OCI-LY7 (cell line): Measurements from ENCODE around the gene VSX2.

Experiments
- EZH2phosphoT487 ChIP-seq: fragments of 200-600 bp; sonication (generic); IDR thresholded peaks from 2 replicates; pipeline ENCODE4 v1.6.1; 2018; ENCODE audit warnings: low read depth, borderline replicate concordance, mild to moderate bottlenecking, mixed run types, antibody characterized with exemption, low read length, moderate library complexity, mixed read lengths
- TF ChIP-seq, protein P1 (sequence below): fragments of 200-600 bp; sonication (generic); conservative IDR thresholded peaks from 2 replicates; pipeline ENCODE4 v1.5.1; 2014; ENCODE audit warnings: mild to moderate bottlenecking, antibody characterized with exemption, low read length, moderate library complexity, mixed read lengths

DNA sequence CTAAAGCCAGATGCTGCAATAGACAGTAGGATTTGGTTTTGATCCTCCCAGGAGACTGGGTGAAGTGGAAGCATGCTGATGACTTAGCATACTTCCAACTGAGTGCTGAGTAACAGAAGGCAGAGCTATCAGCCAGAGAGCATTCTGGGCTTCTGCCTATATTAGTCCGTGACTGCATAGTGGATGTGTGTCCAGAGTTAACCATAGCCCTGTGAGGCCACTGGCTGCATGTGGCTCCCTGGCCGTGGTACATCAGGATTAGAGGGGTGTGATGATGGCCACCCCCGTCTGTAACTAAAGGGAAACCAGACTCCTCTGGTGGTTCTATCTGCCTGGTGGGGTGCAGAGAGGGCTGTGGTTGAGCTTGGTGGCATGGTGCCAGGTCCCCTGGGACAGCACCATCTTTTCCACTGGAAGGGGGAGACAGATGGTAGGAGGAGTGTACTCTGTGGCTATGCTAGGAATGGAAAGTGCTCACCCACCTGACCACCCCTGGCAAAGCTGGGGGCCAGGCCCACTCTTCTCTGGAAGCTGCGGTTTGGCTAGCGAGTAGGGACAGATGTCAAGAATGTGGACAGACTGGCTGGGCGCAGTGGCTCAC, 36.1 kb downstream of the VSX2 start:
- TF ChIP-seq, protein P1, sequence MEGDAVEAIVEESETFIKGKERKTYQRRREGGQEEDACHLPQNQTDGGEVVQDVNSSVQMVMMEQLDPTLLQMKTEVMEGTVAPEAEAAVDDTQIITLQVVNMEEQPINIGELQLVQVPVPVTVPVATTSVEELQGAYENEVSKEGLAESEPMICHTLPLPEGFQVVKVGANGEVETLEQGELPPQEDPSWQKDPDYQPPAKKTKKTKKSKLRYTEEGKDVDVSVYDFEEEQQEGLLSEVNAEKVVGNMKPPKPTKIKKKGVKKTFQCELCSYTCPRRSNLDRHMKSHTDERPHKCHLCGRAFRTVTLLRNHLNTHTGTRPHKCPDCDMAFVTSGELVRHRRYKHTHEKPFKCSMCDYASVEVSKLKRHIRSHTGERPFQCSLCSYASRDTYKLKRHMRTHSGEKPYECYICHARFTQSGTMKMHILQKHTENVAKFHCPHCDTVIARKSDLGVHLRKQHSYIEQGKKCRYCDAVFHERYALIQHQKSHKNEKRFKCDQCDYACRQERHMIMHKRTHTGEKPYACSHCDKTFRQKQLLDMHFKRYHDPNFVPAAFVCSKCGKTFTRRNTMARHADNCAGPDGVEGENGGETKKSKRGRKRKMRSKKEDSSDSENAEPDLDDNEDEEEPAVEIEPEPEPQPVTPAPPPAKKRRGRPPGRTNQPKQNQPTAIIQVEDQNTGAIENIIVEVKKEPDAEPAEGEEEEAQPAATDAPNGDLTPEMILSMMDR = no peak
- no peak for TF ChIP-seq EZH2phosphoT487
